Measurements from ENCODE around the gene ABTB1.
"Not testable (repeated sequence)": the region's sequence is repeated elsewhere in the genome, so short reads cannot be mapped to it uniquely, and the experiment has no call there.

ABTB1 gene

DNA sequence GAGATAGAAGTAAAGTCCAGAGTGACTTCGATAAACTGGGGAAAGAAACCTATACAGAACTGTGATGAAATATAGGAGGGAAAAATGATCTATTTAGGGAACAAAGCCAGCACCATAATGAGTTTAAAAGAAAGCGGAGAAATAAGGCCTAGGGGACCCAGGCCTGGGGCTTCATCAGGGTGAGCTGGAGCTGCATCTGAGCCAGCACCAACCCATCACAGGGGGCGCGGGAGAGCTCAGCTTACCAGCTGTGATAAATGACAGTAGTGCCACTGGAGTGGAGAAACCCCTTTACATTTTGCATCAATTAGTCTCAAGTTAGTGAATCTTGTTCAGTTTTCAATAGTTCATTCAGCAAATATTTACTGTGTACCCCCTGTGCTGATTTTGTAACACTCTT, 22.5 kb upstream of the ABTB1 start:
- DNase-seq (ENCODE audit: low read depth) = no peak

DNA sequence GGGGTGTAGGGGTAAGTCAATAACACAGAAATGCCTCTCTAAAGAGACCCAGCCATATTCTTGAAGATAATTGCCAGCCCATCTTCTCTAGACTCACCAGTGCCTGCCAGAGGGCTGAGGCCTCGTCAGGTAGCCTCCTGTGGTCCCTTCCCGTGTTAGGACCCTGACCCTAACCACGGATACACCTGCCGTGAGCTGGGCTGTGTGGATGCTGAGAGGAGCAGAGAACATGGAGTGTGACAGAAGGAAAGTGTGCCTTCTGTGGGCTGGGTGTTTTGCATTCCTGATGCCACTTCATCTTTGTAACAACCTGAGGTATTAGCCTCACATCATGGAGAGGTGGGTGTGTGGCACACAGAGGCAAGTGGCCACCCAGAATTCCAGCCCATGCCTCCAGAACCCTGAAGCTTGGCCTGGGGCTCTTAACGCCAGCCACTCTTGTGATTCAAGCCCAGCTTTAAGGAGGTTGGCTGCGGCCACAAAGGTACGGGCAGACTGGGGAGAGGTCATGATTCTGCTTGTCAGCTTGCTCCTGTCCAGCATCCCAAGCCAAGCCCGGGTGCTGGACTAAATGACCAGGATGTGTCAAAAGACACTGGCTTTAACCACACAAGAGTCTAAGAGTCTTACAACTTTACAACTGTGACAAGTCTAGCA, 21.1 kb upstream of the ABTB1 start:
- DNase-seq (ENCODE audit: low read depth) = no peak

DNA sequence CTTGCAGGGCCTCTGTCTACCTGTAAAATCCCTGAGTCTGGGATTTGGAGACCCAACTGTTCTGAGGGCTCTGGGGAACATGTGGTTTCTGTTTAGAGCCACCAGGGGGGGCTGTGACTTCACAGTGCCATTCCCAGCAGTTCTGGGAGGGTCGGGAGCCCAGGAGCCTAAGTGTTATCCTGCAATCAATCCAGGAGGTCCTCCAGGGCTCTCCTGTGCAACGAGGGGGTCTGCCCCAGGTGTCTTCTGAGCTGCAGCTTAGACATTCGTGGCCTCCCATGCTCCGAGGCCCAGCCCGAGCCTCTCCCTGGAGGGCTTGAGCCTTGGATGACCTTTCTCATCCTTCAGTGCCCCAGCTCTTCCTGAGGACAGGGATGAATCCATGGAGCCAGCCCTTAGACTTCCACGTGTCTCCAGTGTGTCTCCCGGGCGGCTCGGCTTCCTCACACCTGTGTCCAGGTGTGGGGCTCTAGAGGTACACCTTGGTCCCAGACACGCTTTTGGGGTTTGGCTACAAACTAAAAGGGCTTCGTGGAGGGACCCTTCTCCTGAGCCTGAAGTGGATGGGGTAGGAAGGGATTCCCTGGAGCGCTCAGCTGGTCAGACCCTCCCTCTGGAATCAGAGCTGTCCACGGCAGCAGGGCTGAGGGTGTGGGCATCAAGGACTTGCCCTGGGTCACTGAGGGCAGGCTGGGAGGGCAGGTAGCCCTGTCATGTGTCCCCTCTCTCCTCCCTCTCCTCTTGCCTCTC, 20.3 kb upstream of the ABTB1 start:
- peak; percentile 39 for DNase-seq (ENCODE audit: low read depth)

- DNase-seq (ENCODE audit: low read depth) = no peak
These were observed 18.4 kb upstream of the ABTB1 start for GRCh38 chr3:127654374-127654773.

DNA sequence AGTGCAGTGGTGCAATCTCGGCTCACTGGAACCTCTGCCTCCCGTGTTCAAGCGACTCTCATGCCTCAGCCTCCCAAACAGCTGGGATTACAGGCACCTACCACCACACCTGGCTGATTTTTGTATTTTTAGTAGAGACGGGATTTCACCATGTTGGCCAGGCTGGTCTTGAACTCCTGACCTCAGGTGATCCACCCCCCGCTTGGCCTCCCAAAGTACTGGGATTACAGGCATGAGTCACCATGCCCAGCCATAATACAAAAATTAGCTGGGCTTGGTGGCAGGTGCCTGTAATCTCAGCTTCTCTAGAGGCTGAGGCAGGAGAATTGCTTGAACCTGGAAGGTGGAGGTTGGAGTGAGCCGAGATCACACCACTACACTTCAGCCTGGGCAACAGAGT, 17.8 kb upstream of the ABTB1 start:
- DNase-seq (ENCODE audit: low read depth) = not testable (repeated sequence)

- DNase-seq (ENCODE audit: low read depth) = peak; percentile 66
These were observed 17.1 kb upstream of the ABTB1 start for GRCh38 chr3:127655641-127656040.

DNA sequence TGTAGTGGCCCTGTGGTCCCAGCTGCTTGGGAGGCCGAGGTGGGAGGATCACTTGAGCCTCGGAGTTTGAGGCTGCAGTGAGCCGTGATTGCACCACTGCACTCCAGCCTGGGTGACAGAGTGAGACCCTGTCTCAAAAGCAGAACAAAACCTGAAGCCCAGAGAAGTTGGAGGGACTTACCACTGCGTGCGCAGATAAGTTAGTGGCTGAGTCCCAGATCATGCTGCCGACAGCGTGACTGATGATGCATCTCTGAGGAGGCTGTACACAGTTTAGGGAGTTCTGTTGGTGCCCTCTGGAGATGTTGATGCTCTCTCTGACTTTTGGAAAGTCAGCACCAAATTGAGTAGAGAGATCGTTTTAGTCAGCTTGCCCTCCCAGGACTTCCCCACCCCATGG, 15.8 kb upstream of the ABTB1 start:
- DNase-seq (ENCODE audit: low read depth) = no peak

- peak; percentile 66 for DNase-seq (ENCODE audit: low read depth)
These were observed 14.5 kb upstream of the ABTB1 start for GRCh38 chr3:127658234-127658633.

DNA sequence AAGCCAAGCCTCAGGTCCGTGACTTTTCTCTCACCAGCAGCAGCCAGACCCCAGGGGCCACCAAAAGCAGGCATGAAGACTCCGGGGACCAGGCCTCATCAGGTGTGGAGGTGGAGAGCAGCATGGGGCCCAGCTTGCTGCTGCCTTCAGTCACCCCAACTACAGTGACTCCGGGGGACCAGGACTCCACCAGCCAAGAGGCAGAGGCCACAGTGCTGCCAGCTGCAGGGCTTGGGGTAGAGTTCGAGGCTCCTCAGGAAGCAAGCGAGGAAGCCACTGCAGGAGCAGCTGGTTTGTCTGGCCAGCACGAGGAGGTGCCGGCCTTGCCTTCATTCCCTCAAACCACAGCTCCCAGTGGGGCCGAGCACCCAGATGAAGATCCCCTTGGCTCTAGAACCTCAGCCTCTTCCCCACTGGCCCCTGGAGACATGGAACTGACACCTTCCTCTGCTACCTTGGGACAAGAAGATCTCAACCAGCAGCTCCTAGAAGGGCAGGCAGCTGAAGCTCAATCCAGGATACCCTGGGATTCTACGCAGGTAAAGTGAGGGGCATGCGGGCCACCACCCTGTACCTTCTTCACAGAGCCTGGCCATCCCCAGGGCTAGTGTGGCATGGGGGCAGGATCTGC, 12.0 kb upstream of the ABTB1 start:
- no peak for DNase-seq (ENCODE audit: low read depth)

DNA sequence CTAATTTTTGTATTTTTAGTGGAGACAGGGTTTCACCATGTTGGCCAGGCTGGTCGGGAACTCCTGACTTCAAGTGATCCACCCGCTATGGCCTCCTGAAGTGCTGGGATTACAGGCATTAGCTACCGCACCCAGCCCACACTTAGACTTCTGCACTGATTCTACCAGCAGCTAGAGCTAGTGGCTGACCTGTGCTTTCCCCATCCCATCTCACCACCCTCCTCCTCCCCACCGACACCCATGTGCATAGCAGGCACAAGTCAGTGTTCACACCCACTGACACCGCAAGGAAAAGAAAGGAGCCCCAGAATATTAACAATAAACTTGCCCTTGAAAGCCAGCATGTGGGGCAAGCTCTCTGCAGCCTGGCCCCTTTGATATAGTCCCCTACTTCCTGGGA, 11.2 kb upstream of the ABTB1 start:
- DNase-seq (ENCODE audit: low read depth) = no peak

- no peak for DNase-seq (ENCODE audit: low read depth)
These were observed 10.7 kb upstream of the ABTB1 start for GRCh38 chr3:127662001-127662469.

DNA sequence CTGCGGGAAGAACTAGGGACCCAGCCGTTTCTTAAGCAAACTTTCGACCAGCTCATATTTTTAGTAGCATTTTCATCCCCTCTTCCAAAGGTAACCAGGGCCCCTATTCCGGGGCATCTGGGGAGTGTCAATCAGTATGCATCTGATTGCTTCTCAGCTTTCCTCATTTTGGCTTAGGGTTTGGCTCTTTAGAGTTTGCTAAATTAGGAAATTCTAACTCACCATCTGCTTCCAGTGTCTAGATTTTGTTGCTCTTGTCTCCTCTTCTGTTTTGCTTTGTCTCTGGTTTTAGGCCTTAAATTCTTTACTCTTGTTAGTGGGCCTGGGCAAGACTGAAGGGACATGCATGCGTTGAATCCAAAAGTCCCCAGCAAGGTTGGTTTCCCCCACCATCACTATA, 9.6 kb upstream of the ABTB1 start:
- DNase-seq (ENCODE audit: low read depth) = no peak

GRCh38 chr3:127665165-127665564, 7.6 kb upstream of the ABTB1 start:
- DNase-seq (ENCODE audit: low read depth) = no peak

DNA sequence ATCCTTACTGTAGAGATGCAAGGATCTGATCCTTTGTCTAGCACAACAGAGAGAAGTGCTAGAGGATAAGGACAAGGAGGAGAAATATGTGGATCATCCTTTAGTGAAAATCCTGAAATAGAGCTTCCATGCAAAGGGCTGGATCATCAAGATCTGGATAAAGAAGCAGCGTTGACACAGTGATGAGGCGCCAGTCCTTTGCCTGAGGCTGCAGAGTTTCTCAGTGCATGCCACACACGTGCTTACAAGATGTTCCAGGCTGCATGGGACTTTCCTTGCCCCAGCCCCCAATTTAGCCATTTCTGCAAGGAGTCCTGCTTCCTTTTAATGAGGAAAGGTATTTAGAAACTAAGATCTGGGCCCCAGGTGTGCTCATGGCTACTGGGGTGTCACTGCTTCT, 7.2 kb upstream of the ABTB1 start:
- peak; percentile 15 for DNase-seq (ENCODE audit: low read depth)

- no peak for DNase-seq (ENCODE audit: low read depth)
These were observed 6.1 kb upstream of the ABTB1 start for GRCh38 chr3:127666676-127667075.

DNA sequence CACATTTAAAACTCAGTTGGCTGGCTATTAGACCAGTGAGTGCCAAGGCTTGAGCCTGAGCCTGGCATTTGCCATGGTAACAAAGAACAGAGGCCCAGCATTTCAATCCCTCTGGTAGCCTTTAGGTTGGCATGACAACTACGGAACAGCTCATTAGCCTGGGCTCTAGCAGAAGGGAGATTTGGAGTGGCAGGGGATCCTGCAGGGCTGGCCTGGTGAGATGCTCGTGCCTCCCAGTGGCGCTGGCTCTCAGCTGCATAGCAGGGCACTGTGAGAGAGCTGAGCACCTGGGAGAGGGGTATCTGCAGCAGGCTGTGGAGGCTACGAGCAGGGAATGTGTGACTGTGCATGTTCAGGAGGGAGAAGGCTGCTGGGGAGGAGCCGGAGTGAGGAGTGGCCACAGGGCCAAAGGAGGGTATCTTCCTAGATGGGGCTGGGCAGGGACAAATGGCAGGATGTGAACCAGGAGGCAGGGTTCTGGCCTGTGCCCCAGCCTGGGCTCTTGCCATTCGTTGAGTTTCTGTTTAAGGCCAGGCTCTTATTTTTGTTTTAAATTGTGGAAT, 5.6 kb upstream of the ABTB1 start:
- DNase-seq (ENCODE audit: low read depth) = no peak

DNA sequence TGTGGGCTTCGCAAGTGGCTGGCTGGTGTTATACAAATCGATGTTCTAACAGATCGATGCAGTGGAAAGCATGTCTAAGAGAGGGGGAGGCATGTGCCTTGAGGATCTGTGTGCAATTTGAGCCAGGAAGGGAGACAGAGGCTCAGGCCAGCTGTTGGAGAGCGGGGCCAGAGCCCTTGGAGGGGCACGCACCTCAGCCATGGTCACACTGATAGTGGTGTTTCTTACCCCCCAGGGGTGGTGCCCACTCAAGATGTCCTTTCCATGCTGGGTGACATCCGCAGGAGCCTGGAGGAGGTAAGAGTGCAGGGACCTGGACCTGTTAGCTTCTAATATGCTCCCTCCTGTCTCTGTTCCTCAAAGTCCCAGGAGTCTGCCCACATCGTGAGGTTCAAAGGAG, 3.8 kb upstream of the ABTB1 start:
- no peak for DNase-seq (ENCODE audit: low read depth)

- no peak for DNase-seq (ENCODE audit: low read depth)
These were observed 3.1 kb upstream of the ABTB1 start for GRCh38 chr3:127669541-127670228.

DNA sequence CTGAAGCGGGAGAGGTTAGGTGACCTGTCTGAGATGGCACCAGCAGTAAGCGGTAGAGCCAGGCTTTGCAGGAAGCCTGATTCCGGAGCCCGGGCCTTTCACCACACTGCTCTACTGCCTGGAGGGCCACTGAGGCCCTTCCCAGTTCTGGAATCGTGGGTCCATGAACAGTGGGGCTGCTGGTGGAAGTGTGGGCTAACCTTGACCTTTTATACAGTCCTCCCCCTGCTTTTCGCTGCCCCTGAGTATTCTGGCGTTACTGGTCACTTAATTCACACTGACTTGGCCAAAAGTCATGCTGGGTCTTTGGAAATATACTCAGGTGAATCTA, 2.6 kb upstream of the ABTB1 start:
- DNase-seq (ENCODE audit: low read depth) = no peak

GRCh38 chr3:127670761-127671522, 1.8 kb upstream of the ABTB1 start:
- no peak for DNase-seq (ENCODE audit: low read depth)

DNA sequence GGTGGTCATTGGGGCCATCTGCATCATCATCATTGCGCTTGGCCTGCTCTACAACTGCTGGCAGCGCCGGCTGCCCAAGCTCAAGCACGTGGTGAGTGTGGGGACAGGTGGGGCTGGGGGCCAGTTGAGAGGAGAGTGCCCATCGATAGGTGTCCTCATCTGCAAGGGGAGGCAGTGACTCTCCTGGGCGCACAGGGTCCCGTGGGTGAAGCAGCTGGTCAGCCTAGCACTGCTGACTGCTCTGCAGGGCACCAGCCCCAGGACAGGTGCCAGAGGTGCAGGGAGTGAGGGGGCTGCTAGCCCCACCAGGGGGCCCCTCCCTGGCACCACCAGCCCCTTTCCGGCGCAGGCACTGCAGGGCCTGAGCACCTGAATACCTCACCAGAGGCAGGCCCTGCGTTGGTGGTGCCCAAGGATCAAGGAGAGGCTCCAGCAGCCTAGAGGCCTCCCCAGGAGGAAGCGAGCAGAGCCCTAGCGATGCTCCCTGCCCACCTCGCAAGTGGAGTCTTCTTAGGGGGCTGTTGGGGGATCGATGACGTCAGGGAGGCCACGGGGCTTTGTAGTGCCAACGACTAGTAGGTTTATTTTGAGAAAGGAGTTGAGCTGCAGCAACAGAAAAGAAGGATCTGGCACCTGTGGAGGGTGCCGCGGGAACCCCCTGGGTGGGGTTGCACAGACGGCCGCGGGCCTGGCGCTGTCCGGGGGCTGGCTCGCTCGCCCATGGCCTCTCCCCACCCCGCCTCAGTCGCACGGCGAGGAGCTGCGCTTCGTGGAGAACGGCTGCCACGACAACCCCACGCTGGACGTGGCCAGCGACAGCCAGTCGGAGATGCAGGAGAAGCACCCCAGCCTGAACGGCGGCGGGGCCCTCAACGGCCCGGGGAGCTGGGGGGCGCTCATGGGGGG, 976 bp upstream of the ABTB1 start:
- no peak for DNase-seq (ENCODE audit: low read depth)
